ENCODE results near the gene MYPOP. TPM values are rescaled to one million over a fixed set of nuclear protein-coding genes. Genes with fewer than 3 reads are reported as not detected.
A peak's percentile ranks its signal among the peaks of the same experiment; 100 is the strongest.

The MYPOP gene
- total RNA-seq, 1 donor from 2014 or later = 9.0 TPM

- H3K27me3 Mint-ChIP-seq (ENCODE audit: unreplicated experiment) = peaks cover 10% of the 10 kb centered on the region
Measured at GRCh38 chr19:45901432-45901911, 941 bp downstream of the MYPOP start.

DNA sequence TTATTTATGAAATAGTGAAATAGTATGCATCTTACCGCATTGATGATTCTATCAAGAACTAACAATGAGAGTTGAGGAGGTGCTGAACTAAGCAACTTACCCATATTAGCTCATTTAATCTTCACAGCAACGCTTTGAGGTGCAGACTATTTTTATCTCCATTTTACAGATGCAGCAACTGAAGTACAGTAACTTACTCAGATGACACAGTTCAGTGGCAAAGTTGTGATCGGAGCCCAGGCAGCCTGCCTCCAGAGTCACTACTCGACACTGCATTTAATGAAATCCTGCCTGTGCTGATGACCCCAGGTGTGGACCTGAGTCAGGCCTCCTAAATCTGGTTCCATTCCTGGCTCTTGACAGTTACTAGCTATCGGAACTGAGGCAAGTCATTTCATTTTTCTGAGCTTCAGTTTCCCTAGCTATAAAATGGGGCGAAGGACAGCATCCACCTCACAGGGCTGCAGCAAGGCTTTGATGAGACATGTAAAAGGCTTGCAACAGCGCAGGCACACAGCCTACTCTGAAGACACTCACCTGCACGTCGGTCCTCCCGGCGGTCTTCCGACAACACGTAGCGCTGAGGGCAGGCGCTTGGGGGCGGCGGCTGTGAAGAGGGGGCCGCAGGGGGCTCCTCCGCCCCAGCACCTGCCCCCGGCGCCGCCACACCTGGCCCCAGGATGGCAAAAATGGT is 1.5 kb downstream of the MYPOP start:
- H3K4me1 Mint-ChIP-seq (ENCODE audit: unreplicated experiment) = peaks cover 12% of the 10 kb centered on the region
- H3K4me3 Mint-ChIP-seq (ENCODE audit: unreplicated experiment) = peak overlapping the region; percentile 32
- H3K9me3 Mint-ChIP-seq (ENCODE audit: unreplicated experiment) = no peaks in the 10 kb centered on the region
- no peak overlapping the region for H3K27ac Mint-ChIP-seq (ENCODE audit: unreplicated experiment)
- no peak for DNase-seq (ENCODE audit: low spot score)
- H3K27me3 Mint-ChIP-seq (ENCODE audit: unreplicated experiment) = peaks cover 10% of the 10 kb centered on the region
- no peak for TF ChIP-seq CTCF (IDR thresholded peaks at IDR 0.05; ENCODE audit: unreplicated experiment)
- H3K36me3 Mint-ChIP-seq (ENCODE audit: low read depth, unreplicated experiment) = peaks cover 21% of the 10 kb centered on the region

More at GRCh38 chr19:45901432-45901911, 941 bp downstream of the MYPOP start:
- no peak for TF ChIP-seq CTCF (IDR thresholded peaks at IDR 0.05; ENCODE audit: unreplicated experiment)
- no peak overlapping the region for H3K4me3 Mint-ChIP-seq (ENCODE audit: unreplicated experiment)
- peaks cover 15% of the 10 kb centered on the region for H3K4me1 Mint-ChIP-seq (ENCODE audit: unreplicated experiment)
- H3K36me3 Mint-ChIP-seq (ENCODE audit: low read depth, unreplicated experiment) = peaks cover 21% of the 10 kb centered on the region
- no peaks in the 10 kb centered on the region for H3K9me3 Mint-ChIP-seq (ENCODE audit: unreplicated experiment)
- no peak overlapping the region for H3K27ac Mint-ChIP-seq (ENCODE audit: unreplicated experiment)
- no peak for DNase-seq (ENCODE audit: low spot score)

GRCh38 chr19:45899919-45900589 is 2.4 kb downstream of the MYPOP start:
- Mint-ChIP-seq H3K4me1 (ENCODE audit: unreplicated experiment) (peaks cover 12% of the 10 kb centered on the region), H3K36me3 (ENCODE audit: low read depth, unreplicated experiment) (peaks cover 27% of the 10 kb centered on the region), H3K27ac (ENCODE audit: unreplicated experiment) (peak overlapping the region; percentile 22), H3K27me3 (ENCODE audit: unreplicated experiment) (peaks cover 10% of the 10 kb centered on the region), H3K9me3 (ENCODE audit: unreplicated experiment) (no peaks in the 10 kb centered on the region), H3K4me3 (ENCODE audit: unreplicated experiment) (peak overlapping the region; percentile 54)
- TF ChIP-seq CTCF (IDR thresholded peaks at IDR 0.05; ENCODE audit: unreplicated experiment) = no peak
- no peak for DNase-seq (ENCODE audit: low spot score)

GRCh38 chr19:45899253-45899652 is 3.2 kb downstream of the MYPOP start:
- Mint-ChIP-seq H3K36me3 (ENCODE audit: low read depth, unreplicated experiment) (peaks cover 31% of the 10 kb centered on the region), H3K4me1 (ENCODE audit: unreplicated experiment) (peaks cover 12% of the 10 kb centered on the region), H3K9me3 (ENCODE audit: unreplicated experiment) (no peaks in the 10 kb centered on the region), H3K27ac (ENCODE audit: unreplicated experiment) (no peak overlapping the region), H3K4me3 (ENCODE audit: unreplicated experiment) (no peak overlapping the region), H3K27me3 (ENCODE audit: unreplicated experiment) (peaks cover 10% of the 10 kb centered on the region)
- no peak for TF ChIP-seq CTCF (IDR thresholded peaks at IDR 0.05; ENCODE audit: unreplicated experiment)
- no peak for DNase-seq (ENCODE audit: low spot score)
